NCI-H446 (cell line): ENCODE measurements around the gene IVL.
A peak's percentile ranks its signal among the peaks of the same experiment; 100 is the strongest.

ENCODE experiments used
- DNase-seq, 2 experiments: peaks; one replicate each; lab custom pipeline; 2025; lab: John Stamatoyannopoulos, UW

IVL gene

DNA sequence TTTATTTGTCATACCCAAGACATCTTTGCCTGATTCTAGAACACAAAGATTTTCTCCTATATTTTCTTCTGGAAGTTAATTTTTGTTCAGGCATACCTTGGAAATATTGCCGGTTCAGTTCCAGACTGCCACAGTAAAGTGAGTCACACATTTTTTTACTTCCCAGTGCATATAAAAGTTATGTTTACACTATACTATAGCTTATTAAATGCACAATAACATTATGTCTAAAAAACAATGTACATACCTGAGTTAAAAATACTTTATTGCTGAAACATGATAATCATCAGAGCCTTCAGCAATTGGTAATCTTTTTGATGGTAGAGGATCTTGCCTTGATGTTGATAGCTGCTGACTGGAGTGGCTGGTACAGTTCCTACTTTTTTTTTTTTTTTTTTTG lies 20.2 kb upstream of the IVL start:
- no peak for DNase-seq

DNA sequence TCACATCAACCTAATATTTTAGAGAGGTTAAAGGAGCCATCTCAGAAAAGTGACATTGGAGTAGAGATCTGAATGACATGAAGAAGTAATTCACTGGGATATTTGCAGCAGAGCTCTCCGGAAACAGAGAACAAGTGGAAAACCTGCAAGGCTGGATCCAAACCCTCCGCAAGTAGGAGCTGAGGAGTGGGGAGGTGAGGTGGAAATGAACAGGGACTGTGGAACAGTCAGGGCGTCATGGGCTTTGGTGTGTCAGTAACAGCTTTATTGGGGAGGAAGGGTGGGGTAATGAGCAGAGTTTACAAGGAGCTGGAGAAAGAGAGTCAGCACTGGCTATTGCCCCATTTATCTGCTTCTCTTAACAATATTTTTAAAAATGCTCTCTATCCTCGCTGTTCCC lies 9.3 kb upstream of the IVL start:
- DNase-seq: no peak

DNA sequence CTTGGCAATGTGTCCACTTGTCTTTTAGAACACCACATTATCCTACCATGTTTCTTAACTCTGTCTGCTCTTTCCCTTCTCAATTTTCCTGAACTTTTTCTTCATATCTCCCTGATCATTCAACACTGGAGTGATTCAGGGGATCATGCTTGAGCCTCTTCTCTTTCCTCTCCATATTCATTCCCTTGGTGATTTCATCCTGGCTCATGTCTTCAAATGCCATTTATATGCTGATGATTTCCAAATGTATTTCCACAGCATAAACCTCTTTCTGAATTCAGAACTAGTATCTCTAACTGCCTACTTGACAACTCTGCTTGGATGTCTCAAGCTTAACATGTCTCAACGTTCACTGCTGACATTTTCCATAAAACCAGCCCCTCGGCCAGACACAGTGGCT lies 8.5 kb upstream of the IVL start:
- DNase-seq: no peak

DNA sequence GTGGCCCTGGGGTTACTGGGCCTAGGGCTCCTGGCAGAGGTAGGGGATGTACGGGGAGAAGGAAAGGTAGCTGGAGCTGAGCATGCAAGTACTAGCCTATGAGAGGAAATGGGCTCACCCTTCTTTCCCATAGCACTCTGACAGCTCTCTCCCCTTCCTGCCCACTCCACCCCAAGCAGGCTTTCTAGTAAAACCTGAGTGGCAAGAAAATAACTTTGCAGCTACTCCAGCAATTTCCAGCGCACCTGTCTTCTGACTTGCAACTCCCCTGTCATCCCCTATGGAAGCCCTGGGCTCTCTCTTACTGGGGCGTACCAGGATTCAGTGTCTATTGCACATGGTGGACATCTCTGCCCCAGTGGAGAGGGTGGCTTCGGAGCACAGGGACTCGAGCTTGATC lies 6.7 kb upstream of the IVL start:
- no peak for DNase-seq

DNA sequence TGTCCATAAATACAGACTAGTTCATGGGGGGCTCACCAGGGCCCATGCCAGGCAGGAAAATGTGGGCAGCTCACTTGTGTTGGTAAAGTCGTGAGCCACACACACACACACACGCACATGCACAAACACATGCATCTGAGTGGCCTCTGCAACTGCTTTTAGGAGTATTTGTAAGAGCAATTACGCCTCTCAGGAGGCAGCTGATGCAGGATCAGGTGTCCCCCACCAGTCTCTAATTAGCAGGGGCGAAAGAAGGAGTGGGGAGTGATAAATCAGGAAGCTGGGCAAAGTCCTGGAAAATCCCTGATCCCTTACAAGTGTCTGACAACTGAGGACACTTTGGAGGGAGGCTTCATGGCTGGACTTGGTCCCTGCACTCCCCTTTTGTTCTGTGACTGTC lies 5.7 kb upstream of the IVL start:
- no peak for DNase-seq

DNA sequence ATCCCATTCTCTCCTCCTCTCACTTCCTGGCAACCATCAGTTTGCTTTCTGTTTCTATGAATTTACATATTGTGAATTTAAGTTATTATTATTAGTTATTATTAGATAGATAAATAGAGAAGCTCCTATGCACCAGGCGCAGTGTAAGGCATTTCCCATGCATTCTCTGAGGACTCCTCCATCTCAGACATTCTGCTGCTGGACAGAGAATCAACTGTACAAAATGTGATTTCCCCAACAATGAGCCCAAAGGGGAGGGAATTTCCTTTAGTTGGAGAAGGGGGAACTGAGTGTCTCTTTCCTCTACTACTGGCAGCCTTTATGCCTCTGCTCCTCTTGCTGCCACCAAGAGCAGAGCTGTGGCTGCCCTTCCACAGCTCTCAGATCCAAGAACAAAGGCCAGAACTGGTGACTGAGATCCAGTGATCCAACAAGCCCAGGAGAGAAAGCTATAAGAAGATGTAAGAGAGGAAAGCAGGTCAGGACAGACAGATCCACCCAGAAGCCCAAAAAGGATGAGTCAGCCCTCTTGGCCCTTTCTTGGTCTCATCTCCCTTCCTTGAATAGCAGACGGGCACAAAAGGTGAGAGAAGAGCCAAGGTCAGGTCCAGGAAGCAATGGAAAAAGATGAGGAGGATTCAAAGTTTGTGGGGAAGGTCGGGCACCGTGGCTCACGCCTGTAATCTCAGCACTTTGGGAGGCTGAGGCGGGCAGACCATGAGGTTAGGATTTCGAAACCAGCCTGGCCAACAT lies 3.5 kb upstream of the IVL start:
- no peak for DNase-seq

DNA sequence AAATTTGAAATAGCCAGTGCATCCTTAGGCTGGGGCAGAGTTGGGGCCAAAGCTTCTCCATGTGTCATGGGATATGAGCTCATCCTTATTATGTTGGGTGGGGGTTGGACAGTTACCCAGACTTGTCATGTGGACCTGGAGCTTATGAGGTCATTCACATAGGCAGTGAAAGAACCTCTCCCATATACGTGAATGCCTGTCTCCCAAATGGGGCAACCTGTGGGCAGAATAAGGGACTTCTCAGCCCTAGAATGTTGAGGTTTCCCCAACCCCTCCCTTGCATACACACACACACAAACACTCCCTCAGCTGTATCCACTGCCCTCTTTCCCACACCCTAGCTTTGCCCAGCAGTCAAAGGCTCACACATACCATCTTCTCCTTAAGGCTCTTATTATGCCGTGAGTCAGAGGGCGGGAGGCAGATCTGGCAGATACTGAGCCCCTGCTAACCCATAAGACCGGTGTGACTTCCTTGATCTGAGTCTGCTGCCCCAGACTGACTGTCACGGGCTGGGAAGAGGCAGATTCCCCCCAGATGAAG lies 2.3 kb upstream of the IVL start:
- no peak for DNase-seq

DNA sequence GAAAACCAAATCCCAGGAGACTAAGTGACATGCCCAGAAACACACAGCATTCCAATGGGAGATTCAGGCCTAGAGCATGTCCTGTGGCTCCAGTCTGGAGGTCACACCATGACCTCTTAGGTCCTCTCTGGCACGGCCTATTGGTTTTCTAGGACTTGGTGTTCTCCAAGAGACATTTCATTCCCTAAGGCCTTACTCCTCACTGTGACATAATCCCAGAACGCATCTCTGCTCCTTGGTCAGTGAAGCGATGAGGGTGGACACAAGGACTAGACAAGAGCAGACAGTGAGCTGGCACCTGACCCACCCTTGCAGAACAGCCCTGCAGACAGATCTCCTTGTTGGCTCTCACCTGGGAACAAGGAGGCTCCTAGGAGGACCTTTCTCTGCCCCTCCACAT lies 860 bp downstream of the IVL start:
- DNase-seq: no peak

DNA sequence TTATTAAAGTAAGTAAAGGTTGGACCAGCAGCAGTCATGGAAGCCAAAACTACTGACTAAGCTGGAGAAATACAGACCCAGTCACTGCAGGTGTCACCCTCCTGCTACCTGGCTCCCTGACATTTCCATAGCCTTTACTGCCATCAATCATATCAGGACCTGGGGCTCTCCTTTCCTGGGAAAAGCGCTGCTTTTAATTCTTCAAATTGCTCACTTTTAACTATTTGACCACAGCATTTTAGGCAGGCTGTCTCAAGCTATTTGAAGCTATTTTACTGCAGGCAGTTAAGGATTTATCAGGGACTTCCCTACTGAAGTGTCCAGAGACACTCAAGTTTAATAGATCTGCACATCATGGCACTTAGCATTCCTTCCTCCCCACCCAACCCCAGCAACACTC lies 4.1 kb downstream of the IVL start:
- no peak for DNase-seq

DNA sequence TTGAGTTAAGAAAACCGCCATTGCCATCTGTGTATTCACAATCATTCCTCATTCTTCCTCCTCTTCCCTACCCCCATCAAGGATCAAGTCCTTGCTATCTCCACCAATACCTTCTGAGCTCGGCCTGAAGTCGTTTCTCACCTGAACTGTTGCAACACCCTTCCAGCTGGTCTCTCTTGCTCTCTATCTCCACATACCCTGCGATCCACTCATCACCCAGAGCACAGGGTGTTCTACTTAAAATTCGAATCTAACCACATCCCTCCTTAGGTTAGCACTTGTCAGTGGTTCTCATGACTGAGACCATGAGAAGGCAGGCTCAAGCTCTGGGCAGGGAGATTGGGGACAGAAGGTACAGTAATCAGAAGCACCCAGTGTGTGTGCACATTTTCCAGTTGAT lies 4.6 kb downstream of the IVL start:
- no peak for DNase-seq

DNA sequence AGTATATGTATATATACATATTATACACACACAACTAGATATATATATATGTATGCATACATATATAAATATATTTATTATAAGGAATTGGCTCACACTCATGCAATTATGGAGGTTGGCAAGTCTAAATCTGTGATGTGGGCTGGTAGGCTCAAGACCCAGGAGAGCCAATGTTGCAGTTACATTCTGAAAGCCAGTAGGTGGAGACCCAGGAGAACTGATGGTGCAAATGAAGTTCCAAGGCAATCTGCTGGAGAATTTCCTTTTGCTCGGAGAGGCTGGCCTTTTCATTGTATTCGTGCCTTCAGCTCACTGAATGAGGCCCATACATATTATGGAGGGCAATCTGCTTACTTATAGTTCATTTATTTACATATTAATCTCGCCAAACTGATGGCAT lies 9.4 kb downstream of the IVL start:
- DNase-seq: peak; percentile 16 to 19

DNA sequence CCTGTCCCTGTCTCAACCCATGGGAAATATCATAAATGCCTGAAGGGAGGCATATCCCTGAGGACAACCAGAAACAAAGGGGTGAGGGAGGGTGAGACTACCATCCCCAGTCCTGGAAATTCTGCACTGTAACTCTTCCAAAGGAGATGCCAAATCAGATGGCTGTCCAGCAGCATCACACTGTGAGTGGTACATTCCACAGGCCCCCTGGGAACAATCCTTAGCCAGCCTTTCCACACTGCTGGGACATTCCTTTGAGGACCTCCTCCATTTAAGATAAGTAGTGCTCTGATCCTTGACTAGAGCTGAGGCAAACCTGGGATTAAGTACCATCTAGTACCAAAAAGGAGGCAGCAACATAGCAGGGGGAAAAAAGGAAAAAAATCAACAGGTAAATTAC lies 10.7 kb downstream of the IVL start:
- DNase-seq: no peak

DNA sequence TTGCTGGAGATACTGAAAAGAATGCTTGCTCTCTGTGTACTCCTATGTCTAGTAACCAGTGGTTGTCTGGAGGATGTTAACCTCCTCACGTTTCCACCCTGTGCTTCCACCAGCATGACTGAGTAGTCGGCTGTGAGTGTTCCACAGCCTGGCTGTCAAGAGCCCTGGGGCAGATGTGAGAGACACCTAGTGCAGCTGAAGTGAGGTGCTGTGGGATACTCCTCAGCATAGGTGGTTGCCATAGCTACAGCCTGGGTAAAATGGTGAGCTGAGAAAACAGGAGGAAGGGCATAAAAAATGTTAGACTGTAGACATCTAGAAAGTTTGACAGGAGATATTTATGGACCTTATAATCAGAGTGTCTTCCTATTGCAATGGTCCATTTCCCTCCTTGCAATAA lies 15.8 kb downstream of the IVL start:
- no peak for DNase-seq

DNA sequence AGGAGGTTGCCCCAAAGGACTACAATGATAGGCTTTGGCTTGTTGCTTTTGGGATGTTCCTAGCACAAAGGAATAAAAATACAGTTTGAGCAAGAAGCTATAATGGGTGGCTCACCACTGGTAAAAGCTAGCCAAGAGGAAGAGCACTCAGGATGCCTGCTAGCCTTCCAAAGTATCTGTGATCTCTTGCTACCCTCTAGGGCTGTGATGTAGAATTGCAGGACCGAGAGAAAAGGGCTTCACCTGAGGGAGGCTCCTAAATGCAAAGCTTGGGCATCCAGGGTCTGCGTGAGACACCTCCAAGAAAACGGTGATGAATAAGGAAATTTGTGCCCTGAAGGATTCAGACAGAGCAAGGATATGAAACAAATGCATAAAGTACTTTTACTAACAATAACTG lies 17.7 kb downstream of the IVL start:
- DNase-seq: peak in 1 of 2 experiments; percentile 6

DNA sequence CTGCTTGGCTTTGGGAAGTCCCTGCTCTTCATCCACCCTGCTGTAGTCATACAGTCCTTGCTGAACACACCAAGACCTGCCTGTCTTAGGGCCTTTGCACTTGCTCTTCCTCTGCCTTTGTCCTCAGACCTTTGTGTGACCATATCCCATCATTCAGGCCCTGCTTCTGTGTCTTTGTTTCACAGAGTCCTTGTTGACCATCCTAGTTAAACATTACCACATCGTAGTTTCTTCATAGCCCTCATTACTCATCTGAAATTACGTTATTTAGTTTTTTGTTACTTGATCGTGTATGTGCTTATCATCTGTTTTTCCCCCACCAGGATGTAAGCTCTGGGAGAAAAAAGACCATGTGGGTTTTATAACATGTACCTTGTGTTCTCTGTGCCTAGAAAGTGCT lies 20.3 kb downstream of the IVL start:
- no peak for DNase-seq

DNA sequence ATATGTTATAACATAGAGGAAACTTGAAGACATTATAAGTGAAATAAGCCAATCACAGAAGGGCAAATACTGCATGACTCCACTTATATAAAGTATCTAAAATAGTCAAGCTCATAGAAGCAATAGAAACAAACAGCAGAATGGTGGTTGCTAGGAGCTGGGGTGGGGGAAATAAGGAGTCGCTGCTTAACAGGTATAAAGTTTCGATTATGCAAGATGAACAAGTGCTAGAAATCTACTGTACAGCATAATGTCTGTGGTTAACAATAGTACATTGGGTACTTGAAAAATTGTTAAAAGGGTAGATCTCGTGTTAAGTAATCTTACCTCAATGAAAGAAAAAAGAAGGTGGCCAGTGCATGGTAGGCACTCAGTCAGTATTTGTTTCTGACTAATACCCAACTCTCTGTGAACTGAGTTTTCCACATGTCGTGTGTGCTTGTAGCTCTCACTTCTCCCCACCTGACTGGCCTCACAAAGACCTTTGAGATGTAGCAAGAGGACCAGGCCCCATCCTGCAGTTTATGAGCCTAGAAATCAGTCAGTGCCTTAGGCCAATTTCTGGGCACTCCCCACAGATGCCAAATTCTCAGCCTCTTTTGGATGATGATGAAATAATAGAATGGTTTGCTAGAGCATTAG lies 23.9 kb downstream of the IVL start:
- no peak for DNase-seq

DNA sequence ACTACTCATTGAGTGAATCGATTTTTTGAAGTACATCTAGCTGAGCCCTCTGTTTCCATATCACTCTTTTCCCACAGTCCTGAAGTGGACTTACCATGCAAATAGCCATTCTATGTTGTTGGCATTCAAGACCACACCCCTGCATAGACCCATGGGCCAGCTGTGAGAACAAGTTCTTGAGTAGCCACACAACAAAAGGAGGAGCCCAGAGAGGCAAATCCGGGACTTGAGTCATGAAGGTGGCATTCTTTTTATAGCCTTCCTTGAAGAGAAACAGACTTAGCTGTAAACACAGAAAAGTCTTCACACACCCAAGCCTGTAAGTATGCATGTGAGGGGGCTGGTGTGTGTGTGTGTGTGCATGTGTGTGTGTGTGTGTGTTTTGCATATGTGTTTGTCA lies 24.9 kb downstream of the IVL start:
- no peak for DNase-seq

DNA sequence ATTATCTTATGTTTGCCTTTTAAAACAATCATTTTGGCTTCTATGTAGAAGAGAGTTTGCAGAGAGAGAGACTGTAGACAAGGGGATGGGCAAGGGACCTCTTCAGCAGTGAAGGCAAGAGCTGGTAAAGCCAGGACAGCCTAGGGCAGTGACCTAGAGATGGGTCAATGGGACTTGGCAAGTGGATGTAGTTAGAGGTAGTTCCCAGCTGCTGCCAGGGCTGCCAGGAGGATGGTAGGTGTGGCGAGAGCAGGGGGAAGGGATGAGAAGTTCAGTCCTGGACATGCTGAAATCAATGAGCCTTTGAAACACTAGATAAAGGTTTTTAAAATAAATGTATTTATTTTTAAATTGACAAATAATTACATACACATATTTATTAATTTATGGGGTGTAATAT lies 32.3 kb downstream of the IVL start:
- no peak for DNase-seq

DNA sequence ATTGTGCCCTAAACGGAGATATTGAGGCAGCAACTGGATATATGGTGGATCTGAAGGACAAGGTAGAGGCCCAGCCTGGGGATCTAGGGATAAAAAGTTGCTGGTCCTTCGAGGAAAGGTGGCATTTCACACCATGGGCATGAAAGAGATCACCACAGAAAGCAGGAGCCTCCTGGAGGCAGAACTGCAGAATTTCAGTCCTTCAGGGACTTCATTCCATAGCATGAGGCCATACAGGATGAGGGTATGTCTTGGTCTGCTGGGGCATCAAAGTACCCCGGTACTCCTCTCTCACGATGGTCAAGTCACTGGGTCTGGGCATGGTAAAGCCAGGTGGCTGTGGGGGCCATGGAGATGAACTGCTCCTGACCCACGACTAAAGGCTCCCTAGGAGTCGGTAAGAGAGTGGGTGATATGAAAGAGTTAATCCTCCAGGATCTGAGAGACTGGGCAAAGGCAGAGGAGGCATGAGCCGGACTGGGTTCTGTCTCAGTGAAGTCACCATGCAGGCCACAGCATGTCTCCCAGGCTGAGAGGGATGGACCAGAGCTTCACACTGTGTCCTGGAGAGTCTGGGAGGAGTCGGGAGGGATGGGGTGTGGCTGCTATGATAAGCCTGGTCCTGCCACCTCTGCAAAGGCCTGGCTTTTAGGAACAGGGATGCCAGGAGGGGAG lies 32.8 kb downstream of the IVL start:
- DNase-seq: no peak

DNA sequence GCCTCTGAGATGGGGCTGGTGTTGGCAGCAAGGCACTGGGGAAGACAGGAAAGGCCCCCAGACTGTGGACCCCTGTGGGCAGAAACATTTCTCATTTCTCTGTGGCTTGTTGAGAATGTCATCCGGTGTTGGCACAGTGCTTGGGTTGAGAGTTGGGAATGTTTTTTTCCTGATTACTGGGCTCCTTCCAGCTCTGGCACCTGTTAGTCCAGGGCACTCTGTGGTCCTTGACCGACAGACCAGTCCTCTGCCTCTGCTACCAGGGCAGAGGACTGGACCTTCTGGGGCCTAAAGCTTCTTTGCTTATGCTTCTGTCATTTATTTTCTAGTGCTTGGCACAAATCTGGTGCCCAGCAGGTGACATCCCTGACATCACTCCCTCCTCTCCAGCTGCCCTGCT lies 33.8 kb downstream of the IVL start:
- no peak for DNase-seq

DNA sequence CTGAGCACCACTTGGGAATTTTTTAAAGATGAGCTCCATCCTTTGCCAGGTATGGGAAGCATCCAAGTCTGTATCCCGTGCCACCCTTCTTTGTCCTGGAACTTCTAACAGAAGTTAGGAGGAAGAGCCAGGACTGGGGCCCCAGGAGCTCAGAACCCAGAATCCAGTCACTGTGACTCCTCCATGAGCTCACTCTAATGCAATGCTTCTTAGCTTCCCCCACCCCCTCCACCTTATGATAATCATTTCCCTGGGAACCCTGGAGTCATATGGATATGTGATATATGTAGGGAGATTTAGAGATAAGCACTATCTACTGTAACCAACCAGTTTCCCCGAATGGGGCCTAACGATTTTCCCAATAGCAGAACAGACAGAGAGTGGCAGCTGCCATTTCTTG lies 37.9 kb downstream of the IVL start:
- DNase-seq: no peak

DNA sequence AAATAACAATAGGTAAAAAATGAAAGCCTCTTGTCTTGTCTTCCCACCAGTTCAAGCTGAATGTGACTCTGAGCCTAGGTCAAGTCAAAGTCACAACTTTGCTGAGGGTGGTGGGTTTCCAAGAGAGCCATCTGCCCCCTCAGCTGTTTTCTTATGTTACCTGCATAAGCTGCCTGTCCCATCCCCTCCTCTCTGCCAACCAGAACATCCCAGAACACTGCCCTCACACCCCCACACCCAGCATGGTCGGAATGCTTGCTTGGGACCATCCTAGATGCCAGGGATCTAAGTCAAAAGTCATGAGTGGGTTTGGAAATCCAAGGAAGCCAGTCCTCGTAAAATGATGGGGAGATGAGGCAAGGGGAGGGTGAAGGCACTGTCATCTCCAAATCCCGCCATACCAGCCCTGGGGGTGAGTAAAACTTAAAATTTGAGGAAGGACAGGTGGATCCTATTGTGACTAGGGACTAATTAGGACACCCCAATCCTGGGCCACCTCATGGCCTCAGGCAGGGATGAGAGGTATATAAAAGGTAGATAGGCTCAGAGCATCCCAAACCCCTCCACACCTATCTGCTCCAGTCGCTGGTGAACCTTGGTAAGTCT lies 38.4 kb downstream of the IVL start, which contains the start of gene SPRR5:
Gene SPRR5, plus strand, starts transcription at position 556 of the 606 bp plus-strand sequence. CDS start 1,349 bp downstream, outside the sequence.
- no peak for DNase-seq

DNA sequence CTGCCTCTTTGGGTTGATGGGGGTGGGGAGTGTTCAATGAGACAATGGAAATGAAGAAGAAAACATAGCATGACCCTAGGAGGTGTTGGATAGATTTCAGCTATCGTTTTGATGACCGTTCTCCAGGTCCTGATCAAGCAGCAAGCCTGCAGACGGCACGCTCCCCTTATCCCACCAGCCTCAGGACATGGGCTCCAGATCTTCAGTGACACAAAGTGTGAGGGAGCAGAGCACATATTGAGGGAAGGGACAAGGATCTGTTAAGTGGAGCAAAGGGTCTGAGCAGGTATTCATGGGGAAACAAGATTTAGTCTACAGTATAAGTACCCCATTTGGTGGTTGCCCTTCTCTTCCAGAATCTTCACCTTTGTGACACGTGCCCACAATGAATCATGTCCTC lies 43.4 kb downstream of the IVL start:
- no peak for DNase-seq
